Daoy (cell line): ENCODE data around the gene GCG. TPM values are rescaled to one million over a fixed set of nuclear protein-coding genes. Genes with fewer than 3 reads are reported as not detected.

Source experiments
- DNase-seq: peaks from one replicate; pipeline ENCODE4 v3.0.0-alpha.2; 2015; ENCODE audit warnings: low read depth
- total RNA-seq: library from RNA; depleted of rRNA; stranded (reverse); fragments of >200 nt; shearing (Covaris generic); gene quantifications from 2 replicates; pipeline ENCODE4 v1.2.3, GENCODE V29; 2014

Gene GCG
- total RNA-seq, 1 experiment from 2014 or later, result not detected

DNA sequence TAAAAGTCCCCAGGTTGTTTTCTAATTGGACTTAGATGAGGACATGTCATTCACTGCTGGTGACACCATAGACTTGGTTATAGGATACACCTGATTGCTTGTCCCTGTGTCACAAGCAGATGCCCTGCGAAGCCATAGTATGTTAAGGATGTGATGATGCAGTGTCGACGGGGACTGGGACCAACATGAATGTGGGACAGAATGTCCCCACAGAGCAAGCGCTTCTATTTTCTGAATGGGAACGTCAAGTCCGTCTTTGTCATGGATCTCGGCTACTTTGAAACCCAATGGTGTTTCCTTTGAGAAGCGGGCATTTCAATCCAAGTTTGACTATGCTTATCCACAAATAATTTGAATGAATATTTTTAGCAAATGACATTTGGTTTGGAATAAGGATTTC, 2.1 kb downstream of the GCG start:
- DNase-seq, result no peak

DNA sequence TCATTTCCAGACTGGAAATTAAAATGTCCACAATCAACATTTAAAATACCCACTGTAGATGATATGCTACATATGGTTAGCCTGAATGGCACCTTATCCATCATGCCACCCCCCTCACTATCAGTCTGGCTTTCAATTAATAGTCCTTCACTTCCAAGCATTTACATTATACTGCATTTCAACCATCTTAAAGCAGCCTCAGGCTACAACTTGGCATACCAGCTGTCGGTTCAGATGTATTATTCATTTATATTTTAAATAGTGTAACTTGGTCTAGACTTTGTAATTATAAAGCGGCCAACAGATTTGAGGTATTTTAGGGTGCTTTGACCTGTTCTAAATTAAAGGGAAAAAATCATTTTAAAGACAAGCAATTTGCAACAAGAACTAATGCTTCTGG, 2.6 kb downstream of the GCG start:
- no peak for DNase-seq

DNA sequence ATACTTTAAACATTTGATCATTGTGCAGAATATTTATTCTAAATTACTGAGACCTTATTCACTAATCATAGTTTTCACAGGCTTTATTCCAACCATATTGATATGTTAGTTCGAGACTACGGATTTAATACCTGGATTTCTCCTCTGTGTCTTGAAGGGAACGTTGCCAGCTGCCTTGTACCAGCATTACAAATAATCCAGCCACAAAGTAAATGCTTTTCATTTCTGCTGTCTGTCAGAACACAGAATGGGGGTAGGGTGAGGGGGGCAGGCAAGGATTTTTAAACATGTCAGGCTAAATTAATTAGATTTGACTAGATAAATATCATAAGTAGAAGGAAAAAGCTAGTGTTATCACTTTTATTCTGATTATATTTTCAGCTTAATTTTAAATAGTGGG, 3.1 kb downstream of the GCG start:
- no peak for DNase-seq

DNA sequence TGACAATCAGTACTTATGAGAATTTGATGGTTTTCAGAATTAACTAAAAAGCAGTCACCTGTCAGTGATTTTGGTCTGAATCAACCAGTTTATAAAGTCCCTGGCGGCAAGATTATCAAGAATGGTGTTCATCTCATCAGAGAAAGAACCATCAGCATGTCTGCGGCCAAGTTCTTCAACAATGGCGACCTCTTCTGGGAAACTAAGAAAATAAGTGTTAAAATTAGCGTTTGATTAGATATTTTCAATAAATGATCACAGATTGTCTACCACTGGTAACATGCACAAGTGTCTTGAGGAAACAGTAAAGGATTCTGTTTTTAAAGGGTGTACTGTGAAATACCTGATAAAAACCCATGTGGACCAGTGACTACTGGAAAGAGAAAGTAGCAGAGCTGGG, 8.1 kb downstream of the GCG start:
- DNase-seq, result no peak

DNA sequence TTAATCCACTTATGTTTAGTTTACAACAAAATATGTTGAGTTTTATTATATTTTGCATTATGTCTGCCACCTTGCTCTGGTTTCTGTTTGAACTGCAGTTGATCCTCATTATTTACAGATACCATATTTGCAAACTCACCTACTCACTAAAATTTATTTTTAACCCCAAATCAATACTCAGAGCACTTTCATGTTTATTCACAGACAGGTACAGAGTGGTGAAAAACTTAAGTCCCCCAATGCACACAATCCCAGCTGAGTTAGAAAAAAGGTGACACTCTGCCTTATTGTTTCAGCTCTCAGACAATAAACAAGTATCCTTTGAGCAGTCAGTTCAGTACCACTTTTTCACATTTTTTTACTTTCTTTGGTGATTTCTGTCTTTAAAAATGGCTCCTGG, 13.7 kb downstream of the GCG start:
- no peak for DNase-seq

DNA sequence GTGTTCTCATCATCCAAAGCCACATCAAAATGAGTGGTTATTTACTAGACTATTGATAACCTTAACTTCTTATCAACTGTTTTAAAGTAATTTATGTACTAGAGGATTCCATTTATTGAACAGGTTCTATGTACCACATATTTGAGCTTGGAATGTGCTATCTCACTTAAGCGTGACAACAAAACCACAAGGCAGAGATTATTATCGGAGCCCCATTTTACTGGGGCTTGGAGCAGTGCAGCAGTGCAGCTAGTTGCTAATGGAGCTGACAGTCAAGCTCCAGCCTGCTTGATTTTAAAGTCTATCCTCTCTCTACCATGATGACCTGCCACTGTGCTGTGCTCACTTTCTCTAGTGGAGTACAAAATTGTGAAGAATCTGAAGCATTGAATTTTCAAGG, 24.6 kb downstream of the GCG start:
- DNase-seq, result no peak

DNA sequence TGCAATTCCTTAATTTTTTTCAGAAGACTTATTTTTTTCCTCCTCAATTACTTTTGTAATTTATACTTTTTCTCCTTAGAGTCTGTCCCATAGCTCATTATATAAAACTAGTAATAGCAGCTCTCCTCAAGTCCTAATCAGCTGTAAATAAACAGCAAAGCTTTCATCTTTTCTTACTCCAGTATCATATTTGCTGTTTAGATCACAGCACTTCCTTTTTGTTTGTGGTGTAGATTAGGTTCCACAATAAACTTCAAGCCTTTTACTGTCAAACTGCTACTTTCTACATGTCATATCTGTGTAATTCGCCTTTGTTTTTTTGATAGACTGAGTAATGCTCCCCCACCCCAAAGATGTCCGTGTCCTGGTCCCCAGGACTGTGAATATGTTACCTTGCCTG, 25.5 kb downstream of the GCG start:
- DNase-seq, result no peak

DNA sequence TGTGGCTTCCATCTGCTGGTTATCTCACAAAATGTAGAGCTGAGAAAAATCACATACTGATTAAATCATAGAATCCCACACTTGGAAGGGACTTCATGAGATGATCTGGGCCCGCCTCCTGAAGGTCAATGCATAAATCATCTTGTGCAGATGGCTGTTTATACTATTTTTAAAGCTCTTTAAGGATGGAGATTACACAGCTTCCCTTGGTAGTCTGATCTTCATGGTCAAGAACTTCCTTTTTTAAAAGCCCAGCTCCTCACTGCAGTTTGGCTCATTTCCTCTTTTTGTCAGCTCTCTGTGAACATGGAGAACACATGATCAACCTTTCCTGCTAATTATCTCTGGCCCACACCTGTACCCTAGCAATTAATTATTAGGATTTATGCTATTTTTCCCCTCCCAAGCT, 25.9 kb downstream of the GCG start:
- no peak for DNase-seq

DNA sequence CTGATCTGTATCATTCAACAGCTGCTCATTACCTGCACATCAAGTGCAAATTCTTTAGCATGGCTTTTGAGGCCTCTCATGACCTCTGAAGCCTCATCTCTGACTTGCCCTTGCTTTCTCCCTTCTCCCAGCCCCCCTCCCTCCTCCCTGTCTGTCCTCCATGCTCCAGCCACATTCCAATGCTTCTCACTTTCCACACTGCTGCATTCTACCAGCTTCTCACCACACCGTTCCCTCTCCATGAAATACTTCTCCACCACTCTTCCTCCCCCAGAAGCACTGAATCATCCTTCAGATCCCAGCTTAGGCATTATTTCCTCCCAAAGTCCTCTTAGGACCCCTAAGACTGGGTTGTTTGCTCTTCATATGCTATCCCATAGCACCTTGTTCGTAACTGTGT, 26.9 kb downstream of the GCG start:
- DNase-seq, result no peak

DNA sequence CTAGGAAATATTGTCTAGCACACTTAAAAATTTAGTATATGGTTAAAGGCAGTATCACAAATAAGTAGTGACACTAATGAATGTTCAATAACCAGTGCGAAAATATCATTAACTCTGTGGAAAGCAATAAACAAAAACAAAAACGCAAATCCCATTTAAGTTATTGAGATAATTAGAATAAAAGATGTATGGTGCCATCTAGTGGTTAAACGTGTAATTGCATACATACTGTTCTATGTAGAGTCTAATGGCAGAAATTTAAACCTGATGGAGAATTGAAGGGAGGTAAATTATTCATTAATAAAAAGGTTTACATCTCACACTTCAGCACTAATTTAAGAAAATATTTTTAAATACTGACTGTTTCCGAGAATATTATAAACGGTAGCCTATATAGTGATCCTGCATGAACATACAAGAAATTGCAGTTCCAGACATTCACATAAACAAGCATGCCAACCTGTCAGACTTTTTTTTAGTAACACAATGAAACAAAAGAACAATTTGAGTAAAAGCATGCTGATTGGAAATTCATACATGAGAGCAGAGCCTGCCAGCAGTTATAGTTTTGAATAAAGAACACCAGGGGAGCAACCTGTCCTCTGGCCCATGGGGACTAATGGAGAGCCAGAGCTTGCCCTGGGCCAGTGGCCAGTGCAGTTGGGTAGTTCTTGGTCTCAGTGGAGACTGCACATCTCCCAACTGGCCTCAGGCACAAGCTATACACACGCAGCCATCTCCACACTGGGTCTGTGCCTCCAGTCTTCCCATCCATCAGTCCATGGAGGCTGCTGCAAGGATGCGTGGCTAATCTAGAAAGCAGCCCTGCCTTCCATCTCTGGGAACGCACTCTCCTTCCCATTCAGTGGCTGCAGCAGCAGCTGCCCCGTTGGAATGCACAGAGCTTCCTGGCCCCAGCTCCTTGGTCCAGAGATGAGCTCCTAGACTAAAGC, 28.0 kb downstream of the GCG start:
- peak; percentile 32 for DNase-seq

DNA sequence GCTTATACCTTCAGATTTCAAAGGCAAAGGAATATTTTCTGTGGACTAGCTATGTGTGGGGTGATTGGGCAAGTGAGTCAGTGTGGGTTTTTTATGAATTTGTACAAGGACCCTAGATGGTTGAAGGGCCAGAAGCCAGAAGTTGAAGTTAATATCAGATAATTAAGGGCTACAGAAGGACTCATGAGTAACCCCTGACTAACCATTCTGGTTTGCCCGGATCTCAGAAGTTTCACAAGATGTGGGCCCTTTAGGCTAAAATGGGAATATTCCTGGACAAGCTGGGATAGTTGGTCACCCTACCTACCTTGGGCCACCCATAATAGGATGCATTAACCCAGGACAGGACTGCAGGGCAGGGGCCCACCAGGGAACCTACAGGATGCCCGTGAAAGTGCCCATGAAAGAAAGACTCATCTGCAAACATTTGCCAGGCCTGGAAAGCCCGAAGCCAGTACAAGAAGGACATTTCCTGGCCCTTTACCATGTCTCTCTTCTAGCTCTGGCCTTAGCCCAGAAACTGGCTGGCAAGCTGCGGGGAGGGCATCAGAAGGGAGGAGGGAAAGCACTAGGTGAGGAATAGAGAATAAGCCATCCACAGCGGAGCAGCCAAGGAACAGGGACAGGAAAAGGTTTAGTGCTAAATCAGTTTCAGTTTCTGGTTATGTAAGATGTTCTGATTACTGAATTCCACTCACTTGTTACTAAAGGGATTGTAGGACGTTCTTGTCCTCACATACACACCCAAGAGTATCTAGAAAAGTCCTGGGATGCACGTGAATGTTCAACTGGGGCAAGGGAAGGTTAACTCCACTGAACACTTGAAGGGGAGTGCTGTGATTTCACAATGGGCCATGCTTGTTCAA, 33.6 kb downstream of the GCG start:
- DNase-seq, result peak; percentile 44

DNA sequence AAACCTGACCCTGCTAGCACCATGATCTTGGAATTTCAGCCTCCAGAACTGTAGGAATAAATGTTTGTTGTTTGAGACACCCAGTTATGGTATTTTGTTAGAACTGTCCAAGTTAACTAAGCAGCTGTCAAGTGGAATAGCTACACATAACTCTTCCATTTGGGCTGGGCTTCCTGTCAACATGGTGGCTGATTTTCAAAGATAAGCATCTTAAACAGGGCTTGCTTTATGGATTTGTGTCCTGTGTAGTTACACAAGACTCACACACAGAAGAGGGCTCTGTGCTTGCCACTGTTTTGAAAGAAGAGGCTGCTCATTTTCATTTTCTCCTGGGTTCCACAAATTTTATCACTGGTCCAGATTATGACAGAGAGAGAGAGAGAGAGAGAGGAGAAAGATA, 35.7 kb downstream of the GCG start:
- no peak for DNase-seq

DNA sequence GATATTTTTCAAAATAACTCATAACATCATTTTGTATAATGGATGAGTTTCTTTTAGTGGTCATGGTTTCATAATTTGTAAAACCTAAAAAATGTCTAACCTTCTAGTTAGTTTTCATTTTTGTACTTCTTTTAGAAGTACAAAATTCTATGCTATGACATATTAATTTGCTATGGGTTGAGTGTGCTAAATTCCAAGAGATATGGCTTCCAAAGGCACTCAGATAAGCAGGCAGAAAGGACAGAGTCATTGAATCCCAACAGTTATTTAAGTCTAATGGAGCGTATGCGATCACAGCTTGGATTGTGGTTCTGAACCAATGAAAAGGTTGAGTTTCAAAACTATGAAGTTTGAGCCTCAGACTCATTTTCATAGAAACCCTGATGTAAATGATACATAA, 37.0 kb downstream of the GCG start:
- DNase-seq, result no peak

DNA sequence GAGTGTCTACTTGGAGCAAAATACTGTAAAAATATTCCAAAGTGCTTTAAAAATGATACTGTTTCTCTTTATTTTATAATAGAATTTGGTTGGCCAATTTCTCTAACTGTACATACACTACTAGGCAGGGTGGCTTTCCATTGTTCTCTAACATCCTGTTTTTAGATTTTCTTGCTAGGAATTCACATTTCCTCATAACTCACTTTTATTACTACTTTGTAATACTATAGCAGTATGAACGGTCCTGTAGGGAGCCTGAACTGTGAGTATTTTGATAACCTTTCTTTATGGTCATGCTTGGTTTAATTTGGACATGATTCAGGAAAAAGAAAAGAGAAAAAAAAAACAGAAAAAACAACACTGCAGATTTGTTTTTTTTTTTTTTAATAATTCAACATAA, 37.8 kb downstream of the GCG start:
- no peak for DNase-seq

DNA sequence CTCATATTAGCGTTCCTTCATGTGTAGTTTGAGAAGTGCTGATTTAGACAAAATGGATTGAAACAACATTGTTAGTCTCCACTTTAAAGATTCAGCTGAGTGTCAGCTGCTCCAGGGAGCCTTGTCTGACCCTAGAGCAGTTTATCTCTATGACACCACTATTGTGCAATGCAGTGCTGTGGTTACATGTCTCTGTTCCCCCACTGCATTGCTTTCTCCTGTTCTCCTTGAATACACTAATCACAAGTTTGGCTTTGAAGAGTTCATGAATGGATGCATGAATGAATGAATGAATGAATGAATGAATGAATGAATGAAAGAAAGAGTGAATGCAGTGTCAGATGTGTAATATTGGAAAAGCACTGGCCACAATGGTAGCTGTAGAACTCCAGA, 38.3 kb downstream of the GCG start:
- peak; percentile 39 for DNase-seq

DNA sequence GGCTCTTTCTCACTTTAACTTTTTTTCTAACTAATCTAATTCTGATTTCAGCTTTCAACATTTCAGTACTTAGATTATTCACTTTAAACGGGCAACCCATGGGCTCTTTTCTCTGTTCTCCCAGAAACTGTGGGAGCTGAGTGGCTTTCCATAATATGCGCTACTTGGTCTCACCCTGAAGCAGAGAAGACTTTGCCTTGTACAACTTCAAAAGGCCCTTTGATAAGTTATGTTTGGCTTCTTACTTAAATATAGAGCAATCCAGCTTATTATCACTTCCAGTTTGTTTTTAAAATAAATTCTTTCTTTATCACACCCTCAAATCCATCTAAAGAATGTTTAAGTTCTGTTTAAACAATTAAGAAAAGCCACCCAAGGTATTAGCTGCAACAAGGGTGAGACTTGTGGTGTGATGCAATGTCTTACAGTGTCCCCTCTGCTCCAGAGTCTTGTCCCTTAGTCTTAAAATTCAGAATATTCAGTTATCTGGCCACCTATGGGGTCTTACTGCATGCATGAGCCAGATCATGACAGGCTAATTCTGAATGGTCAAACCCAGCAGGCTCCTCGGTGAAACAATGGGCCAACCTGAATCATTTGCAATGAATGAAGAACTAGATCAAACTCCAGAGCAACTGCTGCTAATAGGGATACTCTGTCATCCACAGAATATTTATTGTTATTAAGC, 38.8 kb downstream of the GCG start:
- DNase-seq, result no peak

DNA sequence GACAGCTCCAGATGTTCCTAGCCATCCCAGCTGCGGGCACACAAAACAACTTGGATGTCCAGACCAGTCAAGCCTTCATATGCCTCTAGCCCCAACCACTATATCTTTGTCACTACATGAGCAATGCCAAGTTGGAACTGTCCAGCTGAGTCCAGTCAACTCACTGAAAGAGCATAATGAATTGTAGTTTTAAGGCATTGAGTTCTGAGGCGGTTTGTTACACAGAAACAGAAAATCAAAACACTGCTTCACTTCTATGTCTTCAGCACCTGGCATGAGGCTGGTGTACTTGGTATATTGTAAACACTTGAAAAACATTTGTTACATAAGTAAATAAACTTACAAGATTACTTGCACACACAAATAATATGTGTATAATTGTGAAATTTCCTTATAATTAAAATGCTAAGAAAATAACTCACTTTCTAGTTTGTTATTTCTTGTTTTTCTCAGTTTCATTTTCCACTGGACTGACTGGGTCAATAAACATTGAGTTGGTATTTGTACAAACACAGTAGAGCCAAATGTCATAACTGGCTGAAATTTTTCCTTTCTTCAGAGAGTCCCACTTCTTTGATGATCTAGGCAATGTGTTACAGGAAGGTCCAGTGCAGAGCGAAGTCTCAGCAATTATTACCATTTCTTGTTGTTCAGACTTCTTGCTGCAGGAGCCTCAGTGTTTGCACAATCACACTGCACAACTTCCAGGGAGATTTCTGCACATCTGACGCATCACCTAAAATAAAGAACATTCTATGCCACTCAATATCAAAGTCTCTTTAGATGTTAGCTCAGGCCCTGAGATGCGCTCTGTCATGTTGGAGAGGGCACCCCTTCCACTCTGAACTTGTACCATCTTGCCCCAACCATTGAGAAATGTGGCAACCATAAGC, 39.8 kb downstream of the GCG start:
- DNase-seq, result no peak

DNA sequence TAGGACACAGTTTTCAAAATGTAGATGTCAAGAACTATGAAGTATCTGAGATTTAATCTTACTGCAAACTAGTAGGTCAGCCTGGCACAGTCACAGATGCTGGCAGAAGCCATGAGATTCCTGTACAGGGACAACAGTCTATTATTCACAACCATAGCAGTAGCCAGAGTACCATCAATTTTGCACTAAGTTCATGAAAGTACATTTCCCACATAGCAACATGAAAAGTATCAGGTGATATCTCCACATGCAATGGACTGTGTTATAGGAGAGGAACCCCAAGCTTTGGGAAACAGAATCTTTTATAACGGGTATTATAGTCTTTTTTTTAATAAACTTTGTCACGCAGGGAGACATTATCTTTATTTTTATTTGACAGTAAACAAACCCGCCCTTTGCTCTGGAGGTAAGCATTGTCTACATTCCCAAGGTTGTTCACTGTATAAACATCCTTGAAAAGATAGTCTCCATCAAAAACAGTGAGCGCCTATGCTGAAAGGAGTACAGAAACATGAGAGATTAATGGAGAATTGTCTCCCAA, 44.6 kb downstream of the GCG start:
- DNase-seq, result no peak

DNA sequence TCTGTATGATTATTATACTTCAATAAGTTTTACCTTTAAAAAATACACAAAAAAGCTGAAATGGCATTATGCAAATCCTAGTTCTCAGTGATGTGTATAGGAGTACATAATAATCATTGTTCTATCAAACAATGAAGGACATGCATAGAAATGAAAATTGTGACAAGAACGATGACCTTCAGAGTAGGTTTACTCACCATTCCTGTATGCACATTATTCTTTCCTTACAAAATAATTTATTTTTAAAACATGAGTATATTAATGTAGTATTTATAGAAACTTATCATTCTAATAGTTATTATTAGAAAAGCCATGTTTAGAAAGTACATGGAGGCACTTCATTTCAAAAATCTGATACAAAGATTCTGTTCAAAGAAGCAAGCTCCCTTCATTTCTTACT, 45.3 kb downstream of the GCG start:
- no peak for DNase-seq

DNA sequence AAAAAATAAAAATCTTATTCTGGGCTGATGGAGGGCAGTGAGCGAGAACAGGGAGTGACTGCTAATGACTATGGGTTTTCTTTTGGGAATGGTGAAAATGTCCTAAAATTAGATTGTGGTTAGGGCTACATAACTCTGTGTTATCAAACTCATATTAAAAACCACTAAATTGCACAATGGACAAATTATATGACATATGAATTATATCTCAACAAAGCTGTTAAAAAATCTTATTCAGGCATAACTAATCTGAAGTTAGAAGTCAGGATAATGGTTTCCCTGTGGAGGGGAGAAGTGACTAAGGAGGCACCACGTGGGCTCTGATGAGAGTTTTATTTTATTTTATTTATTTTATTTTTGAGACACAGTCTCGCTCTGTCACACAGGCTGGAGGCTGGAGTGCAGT, 45.9 kb downstream of the GCG start:
- DNase-seq, result no peak

DNA sequence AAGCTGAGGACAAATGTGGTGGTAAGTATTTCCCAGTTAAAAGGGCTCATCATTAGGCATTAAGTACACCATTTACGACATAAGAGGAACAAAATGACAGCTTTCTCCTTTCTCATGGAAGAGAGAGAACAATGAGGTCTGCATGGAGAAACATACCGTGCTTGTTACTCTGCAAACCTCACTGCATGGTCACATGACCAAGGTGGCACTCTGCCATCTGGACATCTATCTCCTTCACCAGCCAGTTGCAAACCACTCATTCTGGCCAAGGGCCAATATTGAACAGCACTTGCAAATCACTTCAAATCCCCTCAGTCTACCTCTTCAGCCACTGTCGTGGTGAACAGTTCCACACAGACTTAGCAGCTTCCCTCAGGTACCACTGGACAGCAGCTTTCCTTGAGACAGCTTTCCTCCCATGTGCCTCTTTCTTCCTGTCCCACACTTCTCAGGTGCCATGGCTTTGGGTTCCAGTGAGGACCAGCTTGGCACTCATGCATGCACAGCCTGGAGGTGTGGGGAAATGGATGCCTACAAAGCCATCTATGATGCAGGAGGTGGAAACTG, 48.5 kb downstream of the GCG start:
- DNase-seq, result no peak
